Coronary artery (tissue), 2 donors: ENCODE measurements around the gene DNAH5.

Experiments used
- DNase-seq: peaks from one replicate; pipeline ENCODE4 v3.0.0-alpha.2; 2017; ENCODE audit warnings: low spot score
- H3K27ac ChIP-seq, 2 donors: fragments of 200-600 bp; sonication (generic); one replicate each; pipeline ENCODE4 v1.5.1; 2016 to 2019
- H3K4me3 ChIP-seq: fragments of 200-600 bp; sonication (generic); 2 replicates; pipeline ENCODE4 v1.5.1; 2016; ENCODE audit warnings: mild to moderate bottlenecking, moderate library complexity
- TF ChIP-seq, protein P1 (sequence below): fragments of 200-600 bp; sonication (generic); IDR thresholded peaks from one replicate; pipeline ENCODE4 v1.5.1; 2019; ENCODE audit warnings: antibody characterized with exemption

The DNAH5 gene

DNA sequence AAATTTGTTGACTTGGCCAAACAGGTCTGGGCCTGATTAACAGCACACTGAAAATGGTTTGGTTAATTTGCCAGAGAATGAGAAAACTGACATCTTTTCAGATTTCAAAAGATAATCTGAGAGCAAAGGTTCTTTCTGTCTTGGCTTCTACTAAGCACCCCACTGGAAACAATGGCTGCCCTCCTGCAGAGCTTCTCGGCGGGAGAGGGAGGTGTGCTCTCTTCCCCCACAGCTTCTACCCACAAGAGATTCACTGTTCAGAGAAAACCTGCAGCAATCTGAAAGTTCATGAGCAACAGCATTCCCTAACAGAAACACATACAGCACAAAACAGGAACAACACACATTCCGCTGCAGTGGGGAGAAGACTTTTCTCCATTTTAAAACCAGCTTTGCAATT is 3.0 kb downstream of the DNAH5 start:
- H3K27ac ChIP-seq, result no peak overlapping the region
- no peak overlapping the region for H3K4me3 ChIP-seq
- DNase-seq, result no peak
- TF ChIP-seq, protein P1, sequence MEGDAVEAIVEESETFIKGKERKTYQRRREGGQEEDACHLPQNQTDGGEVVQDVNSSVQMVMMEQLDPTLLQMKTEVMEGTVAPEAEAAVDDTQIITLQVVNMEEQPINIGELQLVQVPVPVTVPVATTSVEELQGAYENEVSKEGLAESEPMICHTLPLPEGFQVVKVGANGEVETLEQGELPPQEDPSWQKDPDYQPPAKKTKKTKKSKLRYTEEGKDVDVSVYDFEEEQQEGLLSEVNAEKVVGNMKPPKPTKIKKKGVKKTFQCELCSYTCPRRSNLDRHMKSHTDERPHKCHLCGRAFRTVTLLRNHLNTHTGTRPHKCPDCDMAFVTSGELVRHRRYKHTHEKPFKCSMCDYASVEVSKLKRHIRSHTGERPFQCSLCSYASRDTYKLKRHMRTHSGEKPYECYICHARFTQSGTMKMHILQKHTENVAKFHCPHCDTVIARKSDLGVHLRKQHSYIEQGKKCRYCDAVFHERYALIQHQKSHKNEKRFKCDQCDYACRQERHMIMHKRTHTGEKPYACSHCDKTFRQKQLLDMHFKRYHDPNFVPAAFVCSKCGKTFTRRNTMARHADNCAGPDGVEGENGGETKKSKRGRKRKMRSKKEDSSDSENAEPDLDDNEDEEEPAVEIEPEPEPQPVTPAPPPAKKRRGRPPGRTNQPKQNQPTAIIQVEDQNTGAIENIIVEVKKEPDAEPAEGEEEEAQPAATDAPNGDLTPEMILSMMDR, result no peak

DNA sequence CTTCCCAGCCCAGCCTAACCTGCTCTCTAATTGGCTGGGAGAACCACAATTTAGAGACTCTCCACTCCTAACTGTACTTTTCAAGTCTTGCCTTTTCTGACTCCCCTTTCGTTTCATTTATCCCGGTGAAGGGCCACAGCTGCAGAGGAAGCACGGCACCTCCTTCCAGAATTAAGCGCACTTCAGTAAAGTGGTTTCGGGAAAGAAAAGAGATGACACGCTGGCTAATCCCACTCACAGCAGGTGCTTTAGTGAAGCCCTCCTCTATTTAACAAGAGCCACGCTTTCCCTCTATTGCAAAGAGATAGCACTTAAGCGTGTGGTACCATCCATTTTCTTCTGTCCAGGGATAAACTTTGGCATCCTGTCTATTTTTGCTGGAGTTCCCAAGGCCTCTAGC is 4.8 kb downstream of the DNAH5 start:
- TF ChIP-seq, protein P1, result no peak
- Histone ChIP-seq H3K27ac (no peak overlapping the region), H3K4me3 (no peak overlapping the region)
- no peak for DNase-seq

DNA sequence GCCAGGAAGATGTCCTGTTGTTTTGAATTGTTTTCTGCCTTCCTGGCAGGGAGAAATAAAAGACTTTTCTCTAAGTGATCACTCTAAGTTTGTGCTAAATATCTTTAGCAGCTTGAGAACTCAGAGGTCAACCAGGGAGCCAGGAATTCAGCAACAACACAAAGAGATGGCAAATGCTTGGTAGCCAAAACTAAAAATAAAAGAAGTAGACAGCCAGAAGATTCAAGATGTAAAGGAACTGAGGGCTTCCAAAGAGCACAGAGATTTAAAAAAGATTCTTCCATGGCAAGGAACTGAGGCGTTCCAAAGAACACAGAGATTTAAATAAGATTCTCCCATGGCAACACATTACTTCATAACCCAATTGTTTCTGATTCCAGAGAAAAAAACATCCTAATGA is 9.6 kb downstream of the DNAH5 start:
- Histone ChIP-seq H3K4me3 (no peak overlapping the region), H3K27ac (no peak overlapping the region)
- DNase-seq, result no peak
- TF ChIP-seq, protein P1, result no peak

DNA sequence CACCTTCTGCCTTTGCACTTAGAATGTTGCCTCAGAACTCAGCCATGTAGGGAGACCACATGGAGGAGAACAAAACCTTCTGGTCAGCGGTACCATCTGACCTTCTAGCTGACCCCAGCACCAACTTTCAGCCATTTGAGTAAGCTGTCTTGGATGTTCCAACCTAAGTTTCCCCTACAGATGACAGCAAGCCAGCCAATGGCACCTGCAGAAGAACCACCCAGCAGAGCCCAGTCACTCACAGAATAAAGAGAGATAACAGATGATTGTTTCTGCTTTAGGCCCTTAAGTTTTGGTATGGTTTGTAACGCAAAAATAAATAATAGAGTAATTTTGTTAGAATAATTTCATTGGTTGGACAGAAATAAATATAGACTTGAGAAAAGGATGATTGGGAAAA is 10.4 kb downstream of the DNAH5 start:
- TF ChIP-seq, protein P1, result no peak
- DNase-seq, result no peak
- H3K27ac ChIP-seq, result no peak overlapping the region
- H3K4me3 ChIP-seq, result no peak overlapping the region

DNA sequence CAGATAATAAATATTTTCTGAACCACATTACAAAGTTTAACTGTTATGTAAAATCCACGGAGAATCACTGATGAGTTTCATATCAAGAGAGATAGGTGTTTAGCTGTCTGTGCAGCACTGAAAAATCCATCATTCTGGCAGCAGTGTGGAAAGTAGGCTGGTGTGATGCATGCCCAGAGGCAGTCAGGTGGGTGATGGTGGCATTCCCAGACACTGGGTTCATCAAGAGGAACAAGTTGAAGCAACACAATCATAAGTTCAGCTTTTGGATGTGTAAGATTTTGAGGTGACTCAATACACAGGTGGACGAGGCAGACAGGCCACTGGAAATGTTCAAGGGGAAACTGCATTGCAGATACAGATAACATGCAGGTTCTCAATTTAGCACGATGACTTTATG is 11.9 kb downstream of the DNAH5 start:
- TF ChIP-seq, protein P1, result no peak
- H3K27ac ChIP-seq, result no peak overlapping the region
- no peak for DNase-seq
- no peak overlapping the region for H3K4me3 ChIP-seq

DNA sequence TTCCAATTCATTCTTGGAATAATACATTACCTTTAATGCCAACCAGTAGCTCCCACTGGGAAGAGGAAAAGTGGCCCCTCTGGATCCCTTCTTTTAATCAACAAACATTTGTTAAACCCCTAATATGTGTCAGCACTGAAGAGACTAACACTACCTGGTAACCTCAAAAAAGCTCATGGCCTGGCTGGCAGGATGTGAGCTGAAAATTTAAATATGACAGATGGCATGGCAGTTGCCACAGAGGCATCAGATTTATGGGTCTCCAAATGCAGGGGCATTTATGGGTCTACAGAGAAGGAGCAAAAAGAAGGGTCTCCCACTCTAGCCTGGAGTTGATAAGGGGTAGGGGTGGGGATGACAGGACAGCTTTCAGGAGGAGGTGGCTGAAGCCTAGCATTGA is 12.5 kb downstream of the DNAH5 start:
- Histone ChIP-seq H3K27ac (no peak overlapping the region), H3K4me3 (no peak overlapping the region)
- no peak for DNase-seq
- TF ChIP-seq, protein P1, result no peak

DNA sequence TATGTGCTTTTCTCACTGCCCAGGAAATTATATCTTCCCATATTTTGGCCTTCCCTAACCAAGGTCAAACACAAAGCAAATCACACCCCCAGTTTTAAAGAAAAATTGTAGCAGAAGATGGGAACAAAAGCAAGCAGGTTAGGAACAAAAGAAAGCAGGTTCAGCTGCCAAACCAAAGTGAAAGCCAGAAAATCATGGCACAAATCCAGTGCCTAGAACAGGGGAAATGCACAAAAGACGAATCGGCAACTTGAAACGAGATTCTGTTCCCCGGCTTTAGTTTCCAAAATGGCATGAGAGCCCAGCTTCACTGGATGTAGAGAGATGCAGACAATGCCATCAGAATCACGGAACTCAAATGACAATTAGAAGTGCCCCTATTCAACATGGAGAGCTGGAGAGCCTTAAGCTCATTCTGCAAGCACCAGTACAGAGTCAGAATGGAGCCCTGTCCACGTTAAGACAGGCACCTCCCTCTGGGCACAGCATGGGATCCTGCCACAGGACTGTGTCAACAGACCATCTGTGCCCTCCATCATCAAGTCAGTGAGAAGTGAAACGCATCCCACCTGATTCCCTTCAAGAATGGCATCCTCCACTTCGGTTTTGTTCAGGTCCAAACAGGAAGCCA is 13.8 kb downstream of the DNAH5 start:
- no peak overlapping the region for H3K27ac ChIP-seq
- no peak overlapping the region for H3K4me3 ChIP-seq
- TF ChIP-seq, protein P1, result no peak
- DNase-seq, result no peak
